OCI-M2 (cell line): Measurements from ENCODE around the gene ACLY.
"Not testable (repeated sequence)": the region's sequence is repeated elsewhere in the genome, so short reads cannot be mapped to it uniquely, and the experiment has no call there.

Source experiments
- DNase-seq: peaks from one replicate; lab custom pipeline; 2025; ENCODE audit not compliant: unreplicated experiment; lab: John Stamatoyannopoulos, UW

The ACLY gene

DNA sequence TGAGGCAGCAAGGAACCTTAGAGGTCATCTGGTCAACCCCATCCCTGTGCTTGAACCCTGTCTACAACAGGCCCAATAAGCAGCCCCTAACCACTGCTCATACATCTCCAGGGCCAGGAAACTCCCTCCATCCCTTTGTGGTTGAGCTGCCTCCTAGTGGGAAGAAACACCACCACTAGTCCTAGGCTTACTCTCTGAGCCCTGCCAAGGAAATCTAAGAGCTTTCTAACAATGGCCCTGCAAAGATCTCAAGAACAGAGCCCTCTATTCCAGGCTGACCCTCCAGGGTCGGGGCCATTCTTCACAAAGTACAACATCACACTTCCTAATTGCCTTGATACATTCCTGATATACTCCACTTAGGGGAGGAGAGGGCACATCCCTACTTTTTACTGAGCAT, 5.8 kb downstream of the ACLY start:
- DNase-seq, result no peak

DNA sequence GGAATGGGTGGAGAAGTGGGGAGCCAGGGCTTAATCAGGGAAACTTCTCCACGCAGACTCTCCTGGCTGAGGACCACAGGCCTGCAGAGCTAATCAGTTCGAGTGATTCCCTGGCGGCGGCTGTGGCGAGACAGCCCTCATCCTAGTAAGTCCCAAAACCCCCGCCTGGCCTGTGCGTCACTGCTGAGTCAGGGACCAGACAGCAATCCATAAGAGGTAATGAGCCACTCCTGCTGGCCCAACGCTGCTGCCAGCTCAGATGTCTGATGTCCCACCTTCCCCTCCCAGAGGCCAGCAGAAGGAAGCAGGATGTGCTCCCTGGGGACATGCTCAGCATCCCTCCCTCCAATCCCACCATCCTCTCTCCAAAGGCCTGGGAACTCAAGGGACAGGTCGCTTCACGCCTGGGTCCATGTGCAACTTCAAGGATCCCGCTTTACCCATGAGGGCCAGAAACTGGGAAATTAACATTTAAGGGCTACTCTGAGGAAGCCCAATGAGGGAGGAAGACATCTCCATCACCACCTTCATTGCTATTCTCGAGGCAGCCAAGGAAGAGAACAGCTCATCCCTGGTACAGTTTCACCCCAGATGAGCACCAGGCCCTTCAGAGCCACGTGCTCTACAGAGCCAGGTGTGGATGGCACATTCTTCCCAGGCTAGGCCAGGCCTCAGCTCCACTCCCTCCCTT, 7.9 kb downstream of the ACLY start:
- no peak for DNase-seq

GRCh38 chr17:41909088-41909487, 9.7 kb downstream of the ACLY start:
- no peak for DNase-seq

- no peak for DNase-seq
These were observed 10.9 kb downstream of the ACLY start for GRCh38 chr17:41907633-41908539.

DNA sequence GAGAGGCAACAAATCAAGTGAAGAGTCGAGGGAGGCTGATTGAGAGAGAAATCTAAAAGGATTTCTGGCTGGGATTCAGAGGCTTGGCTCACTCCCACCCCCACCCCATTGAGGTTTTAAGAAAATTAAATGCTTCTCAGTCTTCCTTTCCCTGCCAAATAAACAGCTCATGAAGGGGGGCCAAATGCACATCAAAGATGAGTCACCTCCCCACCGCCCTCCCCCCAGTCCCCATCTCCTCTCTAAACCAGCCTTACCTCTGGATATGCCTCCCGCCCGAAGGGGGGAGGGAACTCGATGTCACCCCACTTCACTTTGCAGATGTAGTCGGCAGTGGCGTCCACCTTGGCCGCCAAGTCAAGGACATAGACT, 11.6 kb downstream of the ACLY start:
- DNase-seq, result no peak

GRCh38 chr17:41906465-41907184, 12.1 kb downstream of the ACLY start:
- DNase-seq, result no peak

DNA sequence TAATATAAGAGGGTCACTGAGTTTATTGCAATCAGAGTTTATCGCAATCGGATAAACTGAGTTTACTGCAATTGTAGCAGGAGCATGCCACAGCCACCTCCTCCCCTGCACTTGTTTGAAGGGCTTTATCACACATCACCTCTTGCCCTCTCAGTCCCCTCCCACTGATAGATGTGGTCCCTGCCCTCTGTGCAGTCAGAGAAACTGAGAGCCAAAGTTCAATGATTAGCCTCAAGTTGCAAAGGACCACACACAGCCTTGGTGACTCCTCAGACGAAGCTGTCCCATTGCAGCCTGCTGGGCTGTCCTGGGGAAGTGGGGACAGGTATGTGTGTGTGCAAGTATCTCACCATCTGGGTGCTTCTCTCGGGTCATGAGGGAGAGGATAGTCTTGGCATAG, 13.6 kb downstream of the ACLY start:
- DNase-seq, result no peak

- DNase-seq, result no peak
These were observed 14.4 kb downstream of the ACLY start for GRCh38 chr17:41904242-41904841.

GRCh38 chr17:41901646-41902045, 17.1 kb downstream of the ACLY start:
- no peak for DNase-seq

DNA sequence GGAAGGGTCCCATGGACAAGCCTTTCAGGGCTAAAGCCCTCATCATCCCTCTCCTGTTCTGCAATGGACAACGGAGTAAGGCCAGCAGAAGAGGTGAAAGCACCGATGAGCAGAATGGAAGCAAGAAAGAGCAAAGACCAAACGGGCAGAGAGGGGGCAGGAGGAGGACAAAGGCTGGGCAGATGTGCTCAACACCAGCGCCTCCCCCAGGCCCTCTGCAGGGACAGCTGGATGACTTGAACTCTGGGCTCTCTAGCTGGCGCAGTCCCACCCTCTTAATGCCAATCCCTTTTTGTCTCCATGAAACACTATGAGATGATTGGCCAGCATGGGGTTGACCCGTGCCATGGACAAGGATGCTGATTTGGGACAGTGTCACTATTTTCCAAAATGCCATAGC, 22.0 kb downstream of the ACLY start:
- DNase-seq, result no peak

GRCh38 chr17:41895617-41896016, 23.1 kb downstream of the ACLY start:
- no peak for DNase-seq

DNA sequence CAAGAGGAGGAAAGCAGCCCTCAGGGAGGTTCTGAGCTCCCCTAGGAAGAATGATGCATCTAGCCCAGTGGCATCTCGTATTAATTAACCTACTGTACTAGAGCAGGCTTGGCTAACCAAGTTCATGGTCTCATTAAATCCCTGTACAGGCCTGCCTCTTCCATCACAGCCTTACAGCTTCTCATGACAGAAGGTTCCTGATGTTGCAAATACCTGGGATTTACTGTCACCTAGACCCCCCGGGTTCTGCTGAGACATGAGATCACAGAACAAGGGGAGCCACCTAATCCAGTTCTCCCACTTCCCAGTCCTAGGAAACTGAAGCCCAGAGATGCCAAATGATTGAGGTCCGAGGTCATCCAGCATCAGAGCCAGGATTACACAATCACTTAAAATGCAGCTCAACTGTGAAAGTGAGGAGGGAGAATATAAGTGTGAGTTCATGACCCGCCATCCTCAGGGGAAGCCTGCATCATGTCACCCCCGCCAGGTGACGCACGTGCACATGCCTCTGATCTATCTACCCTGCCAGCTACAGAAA, 23.9 kb downstream of the ACLY start:
- no peak for DNase-seq

DNA sequence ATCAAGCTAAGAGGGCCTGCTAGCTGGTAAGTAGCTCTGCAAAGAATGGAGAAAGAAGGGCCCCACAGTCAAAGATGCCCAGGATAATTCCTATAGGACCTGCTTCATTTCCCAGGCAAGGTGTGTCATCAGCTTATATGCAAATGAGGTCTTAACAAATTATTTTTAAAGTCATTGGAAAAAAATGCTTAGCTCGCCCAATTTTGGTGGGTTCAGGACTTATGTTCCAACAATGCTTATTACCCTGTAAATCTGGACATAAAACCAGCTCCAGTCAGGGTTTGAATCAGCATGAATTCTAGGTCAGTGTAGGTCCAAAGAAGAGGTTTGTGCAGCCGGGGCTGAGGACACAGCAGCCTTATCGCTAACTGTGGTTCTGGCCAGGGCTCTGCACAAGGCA, 25.4 kb downstream of the ACLY start:
- no peak for DNase-seq

DNA sequence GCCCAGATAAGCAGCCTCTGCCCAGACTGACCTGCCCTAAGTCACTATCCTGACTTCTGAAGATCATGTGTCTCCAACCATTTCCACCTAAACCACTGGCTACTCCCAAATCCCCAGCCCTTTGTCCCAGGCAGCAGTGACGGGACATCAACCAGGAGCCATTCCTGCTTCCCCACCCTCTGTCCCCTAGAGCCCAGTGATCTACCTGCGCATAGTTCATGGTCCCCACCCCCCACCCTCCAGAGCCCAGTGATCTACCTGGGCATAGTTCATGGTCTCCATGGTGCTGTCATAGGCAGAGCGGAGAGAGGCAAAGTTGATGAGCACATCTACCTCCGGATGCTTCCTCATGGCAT, 26.8 kb downstream of the ACLY start:
- no peak for DNase-seq

DNA sequence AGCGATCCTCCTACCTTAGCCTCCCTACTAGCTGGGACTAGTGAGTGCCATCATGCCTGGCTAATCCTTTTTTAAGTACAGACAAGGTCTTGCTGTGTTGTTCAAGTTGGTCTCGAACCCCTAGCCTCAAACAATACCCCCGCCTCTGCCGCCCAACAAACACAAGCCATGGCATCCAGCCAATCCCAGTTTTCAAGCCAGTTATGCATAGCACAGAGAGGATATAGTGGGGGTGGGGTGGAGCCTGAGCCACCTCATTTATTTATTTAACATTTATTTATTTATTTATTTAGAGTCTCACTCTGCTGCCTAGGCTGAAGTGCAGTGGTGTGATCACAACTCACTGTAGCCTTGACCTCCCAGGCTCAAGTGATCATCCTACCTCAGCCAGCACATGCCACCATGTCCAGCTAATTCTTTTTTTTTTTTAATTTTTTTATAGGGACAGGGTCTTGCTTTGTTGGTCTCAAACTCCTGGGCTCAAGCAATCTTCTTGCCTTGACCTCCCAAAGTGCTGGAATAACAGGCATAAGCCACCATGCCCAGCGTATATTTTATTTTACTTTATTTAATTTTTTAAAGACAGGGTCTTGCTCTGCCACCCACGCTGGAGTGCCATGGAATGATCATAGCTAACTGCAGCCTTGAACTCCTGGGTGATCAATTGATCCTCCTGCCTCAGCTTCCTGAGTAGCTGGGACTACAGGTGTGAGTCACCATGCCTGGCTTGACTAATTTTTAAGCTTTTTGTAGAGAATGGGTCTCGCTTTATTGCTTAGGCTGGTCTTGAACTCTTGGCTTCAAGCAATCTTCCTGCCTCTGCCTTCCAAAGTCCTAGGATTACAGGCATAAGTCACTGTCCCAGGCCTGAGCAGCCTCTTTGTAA, 27.4 kb downstream of the ACLY start:
- DNase-seq, result no peak

- no peak for DNase-seq
These were observed 30.3 kb downstream of the ACLY start for GRCh38 chr17:41888332-41888965.

- DNase-seq, result no peak
These were observed 33.0 kb downstream of the ACLY start for GRCh38 chr17:41885733-41886132.

- DNase-seq, result no peak
These were observed 36.0 kb downstream of the ACLY start for GRCh38 chr17:41882756-41883155.

- no peak for DNase-seq
These were observed 38.6 kb downstream of the ACLY start for GRCh38 chr17:41880130-41880529.

GRCh38 chr17:41874293-41874670, 44.5 kb downstream of the ACLY start:
- DNase-seq, result not testable (repeated sequence)
